GM18870 (cell line): ENCODE measurements around the gene JMJD1C.
"Not testable (repeated sequence)": the region's sequence is repeated elsewhere in the genome, so short reads cannot be mapped to it uniquely, and the experiment has no call there.

ENCODE experiments used
- ATAC-seq: cut with Tn5 transposase; IDR thresholded peaks from one replicate; pipeline ENCODE4 v1.9.1; 2021; ENCODE audit warnings: moderate library complexity; ENCODE audit not compliant: unreplicated experiment

The JMJD1C gene

GRCh38 chr10:63313066-63313717 lies 152.6 kb downstream of the JMJD1C start:
- ATAC-seq: no peak

GRCh38 chr10:63308628-63309027 lies 157.1 kb downstream of the JMJD1C start:
- no peak for ATAC-seq

- ATAC-seq: no peak
Observed at GRCh38 chr10:63304146-63304545, 161.6 kb downstream of the JMJD1C start.

- no peak for ATAC-seq
Observed at GRCh38 chr10:63300801-63301200, 165.0 kb downstream of the JMJD1C start.

- no peak for ATAC-seq
Observed at GRCh38 chr10:63297941-63298340, 167.8 kb downstream of the JMJD1C start.

- no peak for ATAC-seq
Observed at GRCh38 chr10:63294781-63295180, 171.0 kb downstream of the JMJD1C start.

- not testable (repeated sequence) for ATAC-seq
Observed at GRCh38 chr10:63292847-63293246, 172.9 kb downstream of the JMJD1C start.

- ATAC-seq: no peak
Observed at GRCh38 chr10:63288170-63288569, 177.6 kb downstream of the JMJD1C start.

GRCh38 chr10:63286754-63287264 lies 179.0 kb downstream of the JMJD1C start:
- ATAC-seq: peak; percentile 82

GRCh38 chr10:63286340-63286739 lies 179.4 kb downstream of the JMJD1C start:
- ATAC-seq: peak; percentile 43

GRCh38 chr10:63283901-63284300 lies 181.9 kb downstream of the JMJD1C start:
- not testable (repeated sequence) for ATAC-seq

GRCh38 chr10:63283093-63283492 lies 182.7 kb downstream of the JMJD1C start:
- no peak for ATAC-seq

- ATAC-seq: no peak
Observed at GRCh38 chr10:63281967-63282366, 183.8 kb downstream of the JMJD1C start.

- no peak for ATAC-seq
Observed at GRCh38 chr10:63280386-63280785, 185.4 kb downstream of the JMJD1C start.

- no peak for ATAC-seq
Observed at GRCh38 chr10:63275094-63275493, 190.7 kb downstream of the JMJD1C start.

- no peak for ATAC-seq
Observed at GRCh38 chr10:63273577-63273976, 192.2 kb downstream of the JMJD1C start.

GRCh38 chr10:63268798-63269503 lies 196.8 kb downstream of the JMJD1C start:
- ATAC-seq: peak; percentile 93

GRCh38 chr10:63268149-63268797 lies 197.5 kb downstream of the JMJD1C start:
- no peak for ATAC-seq

GRCh38 chr10:63267414-63268148 lies 198.2 kb downstream of the JMJD1C start:
- ATAC-seq: no peak

- ATAC-seq: no peak
Observed at GRCh38 chr10:63266391-63267316, 199.1 kb downstream of the JMJD1C start.
